HG02763 (cell line): ENCODE data around the gene AHRR.

ENCODE experiments used
- ATAC-seq: cut with Tn5 transposase; IDR thresholded peaks from one replicate; pipeline ENCODE4 v1.9.1; 2021; ENCODE audit warnings: mild to moderate bottlenecking, moderate library complexity; ENCODE audit not compliant: unreplicated experiment

AHRR gene

DNA sequence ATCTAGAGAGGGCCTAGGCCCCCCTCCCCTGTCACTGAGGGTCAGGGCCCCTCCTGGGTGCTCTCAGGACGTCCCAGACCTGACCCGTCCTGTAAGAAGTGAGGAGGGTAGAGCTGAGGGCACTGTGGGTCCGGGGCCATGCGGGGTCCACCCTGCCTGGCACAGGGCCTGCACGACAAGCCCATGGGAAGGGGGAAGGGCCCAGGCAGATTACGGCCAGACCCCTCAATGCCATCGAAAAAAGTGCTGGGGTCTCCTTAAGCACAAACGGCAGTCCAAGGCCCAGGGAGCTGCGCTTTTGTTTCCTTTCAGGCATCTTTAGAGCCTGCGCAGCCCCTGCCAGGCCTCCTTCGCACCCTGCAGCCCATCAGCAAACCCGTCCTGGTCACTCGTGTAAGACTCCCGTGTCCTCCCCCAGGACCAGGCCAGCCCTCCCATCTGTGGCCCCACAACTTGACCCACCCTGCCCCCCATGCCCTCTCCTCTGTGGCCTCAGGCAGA lies 117.0 kb downstream of the AHRR start:
- no peak for ATAC-seq

DNA sequence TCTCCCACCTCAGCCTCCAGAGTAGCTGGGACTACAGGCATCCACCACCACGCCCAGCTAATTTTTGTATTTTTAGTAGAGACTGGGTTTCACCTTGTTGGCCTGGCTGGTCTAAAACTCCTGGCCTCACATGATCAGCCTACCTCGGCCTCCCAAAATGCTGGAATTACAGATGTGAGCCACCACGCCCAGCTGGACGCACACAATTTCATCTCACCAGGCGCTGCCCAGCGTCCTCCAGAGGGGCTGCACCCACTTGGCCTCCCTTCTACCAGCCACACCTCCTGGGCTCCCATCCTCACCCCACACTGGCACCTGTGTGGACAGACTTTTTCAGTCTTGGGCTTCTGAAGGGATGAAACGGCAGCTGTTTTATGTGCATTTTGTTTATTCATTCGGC lies 117.7 kb downstream of the AHRR start:
- no peak for ATAC-seq

DNA sequence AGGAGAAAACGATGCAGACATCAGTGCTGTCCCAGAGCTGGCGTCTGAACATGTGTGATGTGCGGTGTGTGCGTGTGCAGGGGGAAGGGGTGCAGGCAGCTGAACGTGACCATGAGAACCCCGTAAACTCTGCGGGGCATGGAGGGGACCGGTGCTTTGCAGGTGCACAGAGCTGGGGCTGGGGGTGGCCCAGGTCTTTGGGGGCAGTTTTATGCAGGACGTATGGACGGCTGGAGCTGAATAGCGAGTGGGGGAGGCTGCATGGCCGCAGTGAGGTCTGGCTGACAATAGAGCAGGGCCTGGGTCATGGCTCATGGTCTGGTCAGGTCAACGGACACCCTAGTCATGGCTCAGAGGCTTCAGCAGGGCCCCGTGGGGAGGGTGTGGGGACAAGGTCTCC lies 118.1 kb downstream of the AHRR start:
- ATAC-seq, result no peak

DNA sequence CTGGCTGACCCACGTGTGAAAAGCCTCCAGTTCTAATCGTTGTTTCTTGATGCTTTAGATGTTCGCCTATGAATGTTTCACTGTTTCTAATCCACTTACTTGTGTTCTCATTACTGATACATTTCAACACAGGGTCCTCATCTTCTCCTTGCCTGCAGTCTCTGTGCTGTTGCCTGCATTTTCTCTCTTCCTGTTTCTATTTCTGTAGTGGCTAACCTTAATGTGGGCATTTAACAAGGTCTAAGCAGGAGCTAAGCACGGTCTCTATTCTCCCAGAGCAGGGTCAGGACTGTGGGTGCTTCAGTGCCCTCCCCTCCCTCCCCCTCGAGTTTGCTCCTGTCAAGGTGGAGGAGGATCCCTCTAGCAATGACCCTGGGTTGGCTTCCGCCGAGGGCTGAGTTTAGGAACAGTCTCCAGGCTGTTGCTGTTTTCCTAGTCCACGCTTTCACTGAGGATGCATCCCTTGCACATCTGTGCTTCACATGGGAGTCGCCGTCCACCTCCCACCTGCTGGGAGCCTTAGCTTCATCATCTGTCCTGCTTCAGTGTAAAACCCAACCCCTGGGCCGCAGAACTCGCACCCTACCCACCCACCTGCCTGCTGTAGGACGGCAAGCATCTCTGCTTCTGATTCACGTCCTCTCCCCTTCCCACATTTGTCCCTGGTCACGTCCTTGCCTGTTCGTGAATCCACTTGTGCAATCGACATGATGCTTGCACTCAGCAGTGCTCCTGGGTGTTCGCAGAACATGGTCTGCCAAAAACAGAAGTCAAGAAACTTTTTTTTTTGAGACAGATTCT lies 119.1 kb downstream of the AHRR start:
- ATAC-seq, result no peak

DNA sequence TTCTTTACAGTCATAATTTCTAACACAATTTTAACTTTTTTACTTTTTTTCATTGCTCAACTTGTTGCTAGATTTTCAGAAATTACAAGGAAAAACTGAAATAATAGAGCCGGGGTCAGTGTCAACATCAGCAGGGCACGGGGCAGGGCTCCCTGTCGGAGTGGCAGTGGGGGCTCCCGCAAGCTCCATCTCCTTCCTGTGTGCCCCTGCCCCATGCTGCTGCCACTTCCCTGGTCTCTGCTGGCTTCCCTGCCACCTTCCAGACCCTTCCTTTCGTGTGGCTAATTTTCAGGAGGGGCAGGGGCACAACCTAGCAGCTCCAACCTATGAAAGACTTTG lies 120.5 kb downstream of the AHRR start:
- no peak for ATAC-seq

DNA sequence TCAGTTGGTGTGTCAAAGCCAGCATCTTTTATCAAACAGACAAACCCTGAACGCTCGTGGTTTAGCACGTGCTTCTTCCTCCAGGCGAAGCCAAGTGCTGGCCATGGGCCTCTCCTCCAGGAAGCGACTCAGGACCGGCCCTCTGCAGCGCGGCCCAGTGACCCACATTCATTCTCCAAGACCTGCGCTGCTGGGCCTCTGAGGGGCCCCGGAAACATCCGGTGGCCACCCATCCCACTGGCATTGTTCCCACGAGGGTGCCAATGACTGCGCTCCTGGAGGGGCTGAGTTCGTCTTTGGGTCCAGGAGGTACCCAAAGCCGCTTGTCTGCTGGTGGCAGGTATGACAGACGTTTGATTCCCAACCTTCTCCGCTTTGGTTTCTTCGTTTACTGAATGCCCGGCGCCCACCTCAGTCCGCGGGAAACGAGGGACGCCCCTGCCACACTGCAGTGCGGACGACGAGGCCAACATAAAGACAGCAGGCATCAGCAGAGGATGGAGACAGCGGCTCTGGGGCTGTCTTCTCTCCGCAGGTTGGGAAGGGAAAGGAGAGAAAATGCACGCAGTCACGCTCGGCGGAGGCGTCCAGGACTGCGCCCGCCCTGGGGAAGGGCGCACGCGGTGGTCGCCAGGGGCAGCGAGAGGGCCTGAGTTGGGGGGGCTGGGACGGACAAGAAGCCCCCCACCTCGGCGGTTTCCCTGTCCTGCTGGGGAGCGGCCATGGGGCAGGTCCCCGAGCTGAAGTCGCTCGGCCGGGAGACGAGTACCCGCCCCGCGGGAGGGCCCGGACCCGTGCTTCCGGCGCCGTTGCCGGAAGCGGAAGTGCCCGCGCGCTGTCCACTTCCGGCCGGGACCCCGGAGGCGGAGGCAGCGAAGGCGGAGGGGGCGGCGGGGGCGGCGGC lies 121.1 kb downstream of the AHRR start, which contains the start of gene EXOC3:
Gene EXOC3, plus strand, starts transcription at position 842 of the 904 bp plus-strand sequence. CDS start 3,030 bp downstream, outside the sequence.
- peak; percentile 91 for ATAC-seq

DNA sequence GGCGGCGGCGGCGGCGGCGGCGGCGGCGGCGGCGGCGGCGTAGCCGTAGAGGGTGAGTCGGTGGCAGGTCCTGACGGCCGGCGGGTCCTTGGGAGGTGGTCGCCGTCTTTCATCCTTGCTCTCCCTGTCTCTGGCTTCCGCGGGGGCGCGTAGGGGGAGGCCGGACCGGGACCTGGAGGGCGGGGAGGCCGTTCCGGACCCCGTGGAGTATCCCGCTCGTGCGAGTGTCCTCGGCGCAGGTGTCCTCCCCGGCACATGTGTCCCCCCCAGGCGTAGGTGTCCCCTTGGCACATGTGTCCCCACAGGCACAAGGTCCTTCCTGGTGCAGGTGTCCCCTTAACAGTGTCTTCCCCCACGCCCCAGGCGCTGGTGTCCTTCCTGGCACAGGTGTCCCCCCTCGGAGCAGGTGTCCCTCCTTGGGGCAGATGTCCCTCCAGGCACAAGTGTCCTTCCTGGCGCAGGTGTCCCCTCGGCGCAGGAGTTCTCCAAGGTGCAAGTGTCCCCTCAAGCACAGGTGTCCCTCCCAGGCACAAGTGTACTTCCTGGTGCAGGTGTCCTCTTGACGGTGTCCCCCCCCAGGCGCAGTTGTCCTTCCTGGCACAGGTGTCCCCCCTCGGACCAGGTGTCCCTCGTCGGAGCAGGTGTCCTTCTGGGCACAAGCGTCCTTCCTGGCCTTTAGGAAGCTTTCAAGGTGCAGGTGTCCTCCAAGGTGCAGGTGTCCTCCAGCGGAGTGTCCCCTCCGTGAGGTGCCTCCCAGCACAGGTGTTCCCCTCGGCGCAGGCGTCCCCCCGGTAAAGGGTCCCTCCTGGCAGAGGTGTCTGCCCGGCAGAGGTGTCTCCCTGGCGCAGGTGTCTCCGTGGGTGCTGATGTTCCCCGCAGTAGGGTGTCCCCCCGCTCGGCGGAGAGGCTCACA lies 122.0 kb downstream of the AHRR start:
- ATAC-seq, result peak; percentile 19

DNA sequence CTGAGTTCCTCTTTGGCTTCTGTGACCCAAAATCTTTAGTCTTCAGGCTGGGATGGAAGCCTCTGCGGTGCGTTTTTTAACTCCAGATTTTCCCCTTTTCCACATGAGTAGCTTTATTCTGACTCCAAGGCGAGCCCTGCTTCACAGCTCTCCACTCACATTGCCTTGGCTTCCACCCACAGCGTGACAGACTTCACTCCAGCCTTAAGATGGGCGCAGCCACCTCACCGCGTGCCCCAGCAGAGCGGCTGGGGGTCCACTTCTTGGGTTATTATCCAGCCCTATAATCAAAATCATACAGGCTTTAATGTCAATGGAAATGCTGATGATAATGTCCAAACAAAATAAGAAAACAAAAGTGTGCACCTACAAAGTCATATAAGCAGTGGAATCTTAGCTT lies 122.7 kb downstream of the AHRR start:
- no peak for ATAC-seq

DNA sequence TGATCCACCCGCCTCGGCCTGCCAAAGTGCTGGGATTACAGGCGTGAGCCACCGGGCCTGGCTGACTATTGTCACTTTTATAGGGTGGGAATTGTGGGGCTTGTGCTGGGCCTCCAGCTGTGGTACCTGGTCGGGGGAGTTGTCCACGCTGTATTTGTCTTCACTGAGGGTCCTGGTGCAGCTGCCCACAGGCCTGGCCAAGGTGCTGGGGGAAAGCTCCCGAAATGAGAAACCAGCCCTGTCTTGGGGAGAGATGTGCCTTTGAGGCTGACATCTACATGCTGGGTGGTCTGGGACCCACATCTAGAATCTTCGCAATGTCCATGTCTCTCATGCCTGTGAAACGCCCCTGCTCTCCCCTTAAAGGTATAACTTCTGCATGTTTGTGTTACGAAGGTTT lies 124.1 kb downstream of the AHRR start:
- no peak for ATAC-seq

DNA sequence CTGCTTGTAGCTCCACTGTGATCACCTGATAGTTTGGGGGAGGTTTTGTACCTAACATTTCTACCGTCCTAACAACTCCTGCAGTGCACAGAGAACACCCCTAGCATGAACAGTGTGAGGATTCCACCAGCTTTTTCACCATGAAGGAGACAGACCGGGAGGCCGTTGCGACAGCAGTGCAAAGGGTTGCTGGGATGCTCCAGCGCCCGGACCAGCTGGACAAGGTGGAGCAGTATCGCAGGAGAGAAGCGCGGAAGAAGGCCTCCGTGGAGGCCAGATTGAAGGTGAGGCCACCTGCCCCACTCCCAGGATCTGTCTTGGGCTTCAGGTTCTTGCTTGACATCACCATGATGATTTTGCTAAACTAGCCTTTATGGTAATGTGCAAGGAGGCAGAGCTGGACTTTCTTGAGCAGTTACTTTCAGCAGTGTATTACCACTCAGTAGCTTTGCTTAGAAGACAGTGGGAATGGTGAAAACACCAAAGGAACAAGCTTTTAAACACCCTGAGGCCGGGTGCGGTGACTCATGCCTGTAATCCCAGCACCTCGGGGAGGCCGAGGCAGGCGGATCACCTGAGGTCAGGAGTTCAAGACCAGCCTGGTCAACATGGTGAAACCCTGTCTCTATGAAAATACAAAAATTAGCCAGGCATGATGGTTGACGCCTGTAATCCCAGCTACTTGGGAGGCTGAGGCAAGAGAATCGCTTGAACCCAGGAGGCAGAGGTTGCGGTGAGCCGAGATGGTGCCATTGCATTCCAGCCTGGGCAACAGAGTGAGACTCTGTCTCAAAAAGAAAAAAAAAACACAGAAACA lies 124.8 kb downstream of the AHRR start:
- no peak for ATAC-seq

DNA sequence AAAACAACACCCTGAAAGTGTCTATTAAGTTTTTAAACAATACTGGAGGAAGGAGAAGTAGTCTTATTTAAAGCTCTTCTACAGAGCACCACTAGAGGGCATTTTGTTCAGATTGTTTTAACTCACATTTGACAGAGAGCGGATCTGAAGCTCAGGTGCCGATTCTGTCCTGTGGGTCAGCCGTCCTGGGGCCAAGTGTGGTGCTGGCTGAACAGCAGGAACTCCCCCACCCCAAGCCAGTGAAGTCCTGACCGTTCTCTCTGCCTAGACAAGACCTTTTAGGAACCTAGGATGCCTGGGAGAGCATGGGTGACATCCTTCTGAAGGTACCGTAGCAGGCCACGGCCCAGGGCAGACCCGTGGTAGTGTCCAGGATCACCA lies 125.4 kb downstream of the AHRR start:
- ATAC-seq, result no peak

DNA sequence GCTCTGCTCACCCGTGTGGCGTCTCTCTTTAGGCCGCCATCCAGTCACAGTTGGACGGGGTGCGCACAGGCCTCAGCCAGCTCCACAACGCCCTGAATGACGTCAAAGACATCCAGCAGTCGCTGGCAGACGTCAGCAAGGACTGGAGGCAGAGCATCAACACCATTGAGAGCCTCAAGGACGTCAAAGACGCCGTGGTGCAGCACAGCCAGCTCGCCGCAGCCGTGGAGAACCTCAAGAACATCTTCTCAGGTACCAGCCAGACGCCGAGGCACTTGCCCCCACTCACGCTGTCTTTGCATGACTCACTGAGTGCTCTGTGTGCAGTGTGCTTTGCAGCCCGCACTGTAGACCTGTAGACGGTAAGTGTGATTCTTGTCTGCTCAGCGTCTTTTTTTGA lies 126.0 kb downstream of the AHRR start:
- no peak for ATAC-seq

DNA sequence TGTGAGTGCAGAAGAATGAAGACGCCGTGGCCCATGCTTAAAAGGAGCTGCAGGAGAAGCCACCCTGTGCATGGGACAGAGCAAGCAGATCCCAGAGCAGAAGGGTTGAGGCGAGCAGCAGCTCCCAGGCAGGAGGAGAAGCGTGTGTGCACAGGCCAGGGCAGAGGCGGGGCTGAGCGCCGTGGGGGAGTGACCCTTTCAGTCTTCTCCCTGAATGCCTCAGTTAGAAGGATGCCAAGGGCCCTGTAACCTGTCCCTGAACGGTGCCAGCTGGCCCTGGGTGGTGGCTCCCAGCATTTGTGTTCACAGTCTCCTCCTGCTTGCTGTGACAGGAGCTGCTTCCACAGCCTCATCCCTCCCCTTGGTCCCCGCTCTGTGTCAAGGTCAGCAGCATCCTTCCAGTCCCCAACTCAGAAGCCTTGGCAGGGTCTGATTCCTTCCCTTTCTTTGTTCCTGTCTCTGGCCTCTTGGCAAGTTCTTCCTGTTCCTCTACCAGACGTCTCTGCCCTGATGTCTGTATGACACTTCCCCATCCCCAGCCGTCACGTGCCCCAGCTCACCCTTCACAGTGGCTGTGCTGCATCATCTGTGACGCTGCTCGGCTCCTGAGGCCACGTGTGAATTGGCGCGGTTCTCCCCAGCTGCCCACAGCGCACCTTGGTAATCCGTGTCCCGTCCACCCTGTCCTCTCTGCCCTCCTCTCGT lies 126.7 kb downstream of the AHRR start:
- no peak for ATAC-seq

DNA sequence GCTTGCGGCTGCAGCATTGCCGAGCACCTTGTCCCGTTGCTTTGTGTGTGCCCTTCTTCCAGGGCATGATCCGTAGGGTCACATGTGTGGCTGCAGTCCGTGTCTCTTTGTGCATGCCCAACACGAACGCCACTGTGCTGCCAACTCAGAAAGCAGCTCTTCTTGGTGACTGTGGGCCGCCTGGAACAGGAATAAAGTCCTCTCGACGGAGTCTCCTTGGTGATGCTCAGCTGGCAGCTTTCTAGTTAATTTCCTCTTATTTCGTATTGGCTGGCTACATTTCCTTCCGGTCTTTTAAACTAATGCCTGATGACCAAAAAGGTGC lies 127.2 kb downstream of the AHRR start:
- ATAC-seq, result no peak

DNA sequence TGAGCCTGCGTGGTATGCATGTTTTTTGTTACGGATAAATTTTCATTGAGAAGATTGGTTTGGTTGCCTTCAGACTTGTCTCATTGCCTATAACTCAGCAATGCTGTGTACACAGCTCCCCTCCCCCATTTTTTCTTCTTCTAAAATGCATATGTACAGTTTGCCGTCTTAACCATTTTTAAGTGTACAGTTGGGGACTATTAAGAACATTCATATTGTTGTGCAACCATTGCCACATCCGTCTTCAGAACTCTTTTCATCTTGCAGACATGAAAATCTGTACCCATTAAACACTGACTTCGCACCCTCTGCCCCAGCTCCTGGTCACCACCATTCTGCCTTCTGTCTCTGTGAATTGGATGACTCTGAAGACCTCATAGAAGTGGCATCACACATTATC lies 127.6 kb downstream of the AHRR start:
- no peak for ATAC-seq

DNA sequence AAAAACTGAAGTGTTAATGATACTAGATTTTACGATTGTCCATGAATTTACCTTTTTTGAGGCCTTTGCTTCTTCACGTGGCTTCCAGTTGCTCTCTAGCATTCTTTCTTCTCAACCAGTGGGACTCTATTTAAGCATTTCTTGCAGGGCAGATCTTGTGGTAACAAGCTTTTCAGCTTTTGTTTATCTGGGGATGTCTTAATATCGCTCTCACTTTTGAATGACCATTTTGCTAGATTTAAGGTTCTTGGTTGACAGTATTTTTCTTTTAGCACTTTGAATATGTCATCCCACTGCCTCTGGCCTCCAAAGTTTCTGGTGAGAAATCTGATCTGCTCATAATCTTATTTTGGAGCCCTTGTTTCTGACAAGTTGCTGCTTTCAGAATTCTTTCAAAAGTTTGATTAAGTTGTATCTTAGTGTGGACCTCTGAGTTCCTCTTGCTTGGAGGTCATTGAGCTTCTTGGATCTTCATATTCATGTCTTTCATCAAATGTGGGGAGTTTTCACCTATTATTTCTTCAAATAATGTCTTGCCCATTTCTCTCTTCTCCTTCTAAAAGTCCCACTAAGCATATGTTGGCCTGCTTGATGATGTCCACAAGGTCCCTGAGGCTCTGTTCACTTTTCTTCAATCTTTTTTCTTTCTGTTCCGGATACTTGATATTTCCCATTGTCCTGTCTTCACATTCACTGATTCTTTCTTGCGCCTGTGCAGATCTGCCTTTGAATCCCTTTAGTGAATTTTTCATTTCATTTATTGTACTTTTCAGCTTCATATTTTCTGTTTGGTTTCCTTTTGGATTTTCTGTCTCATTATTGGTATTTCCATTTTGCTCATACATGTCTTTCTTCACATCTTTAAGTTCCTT lies 130.3 kb downstream of the AHRR start:
- ATAC-seq, result no peak

DNA sequence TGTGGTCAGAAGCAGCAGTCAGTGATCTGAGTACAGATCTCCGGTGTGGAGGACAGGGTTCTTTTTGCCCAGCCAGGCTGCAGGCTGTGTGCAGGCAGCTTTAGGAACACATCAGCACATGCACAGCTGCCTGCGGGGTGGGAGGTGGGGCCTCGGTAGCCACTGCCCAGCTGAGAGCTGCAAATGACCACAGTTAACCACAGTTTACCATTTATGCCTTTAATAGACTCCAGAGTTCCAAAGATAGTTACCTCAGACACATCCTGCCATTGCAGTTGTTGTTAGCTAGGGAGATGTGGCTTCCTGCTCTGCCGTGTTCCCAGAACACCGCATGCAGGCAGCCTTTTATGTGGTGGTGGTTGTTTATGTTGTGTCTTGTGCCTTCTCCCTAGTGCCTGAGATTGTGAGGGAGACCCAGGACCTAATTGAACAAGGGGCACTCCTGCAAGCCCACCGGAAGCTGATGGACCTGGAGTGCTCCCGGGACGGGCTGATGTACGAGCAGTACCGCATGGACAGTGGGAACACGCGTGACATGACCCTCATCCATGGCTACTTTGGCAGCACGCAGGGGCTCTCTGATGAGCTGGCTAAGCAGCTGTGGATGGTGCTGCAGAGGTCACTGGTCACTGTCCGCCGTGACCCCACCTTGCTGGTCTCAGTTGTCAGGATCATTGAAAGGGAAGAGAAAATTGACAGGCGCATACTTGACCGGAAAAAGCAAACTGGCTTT lies 131.6 kb downstream of the AHRR start:
- ATAC-seq, result no peak
